Measurements from ENCODE around the gene XPOT. TPM values are rescaled to one million over a fixed set of nuclear protein-coding genes. Genes with fewer than 3 reads are reported as not detected.
"Not testable (repeated sequence)": the region's sequence is repeated elsewhere in the genome, so short reads cannot be mapped to it uniquely, and the experiment has no call there.

XPOT gene, protein sequence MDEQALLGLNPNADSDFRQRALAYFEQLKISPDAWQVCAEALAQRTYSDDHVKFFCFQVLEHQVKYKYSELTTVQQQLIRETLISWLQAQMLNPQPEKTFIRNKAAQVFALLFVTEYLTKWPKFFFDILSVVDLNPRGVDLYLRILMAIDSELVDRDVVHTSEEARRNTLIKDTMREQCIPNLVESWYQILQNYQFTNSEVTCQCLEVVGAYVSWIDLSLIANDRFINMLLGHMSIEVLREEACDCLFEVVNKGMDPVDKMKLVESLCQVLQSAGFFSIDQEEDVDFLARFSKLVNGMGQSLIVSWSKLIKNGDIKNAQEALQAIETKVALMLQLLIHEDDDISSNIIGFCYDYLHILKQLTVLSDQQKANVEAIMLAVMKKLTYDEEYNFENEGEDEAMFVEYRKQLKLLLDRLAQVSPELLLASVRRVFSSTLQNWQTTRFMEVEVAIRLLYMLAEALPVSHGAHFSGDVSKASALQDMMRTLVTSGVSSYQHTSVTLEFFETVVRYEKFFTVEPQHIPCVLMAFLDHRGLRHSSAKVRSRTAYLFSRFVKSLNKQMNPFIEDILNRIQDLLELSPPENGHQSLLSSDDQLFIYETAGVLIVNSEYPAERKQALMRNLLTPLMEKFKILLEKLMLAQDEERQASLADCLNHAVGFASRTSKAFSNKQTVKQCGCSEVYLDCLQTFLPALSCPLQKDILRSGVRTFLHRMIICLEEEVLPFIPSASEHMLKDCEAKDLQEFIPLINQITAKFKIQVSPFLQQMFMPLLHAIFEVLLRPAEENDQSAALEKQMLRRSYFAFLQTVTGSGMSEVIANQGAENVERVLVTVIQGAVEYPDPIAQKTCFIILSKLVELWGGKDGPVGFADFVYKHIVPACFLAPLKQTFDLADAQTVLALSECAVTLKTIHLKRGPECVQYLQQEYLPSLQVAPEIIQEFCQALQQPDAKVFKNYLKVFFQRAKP
- 10 to 100 TPM; 78.1 to 97.9 (median 84.7) TPM for total RNA-seq (2021; fragmentation: NEBNext Ultra II Directional; extraction: Animal tissue kit (Norgen Biotek cat#: 25700))
- long read RNA-seq, full-length matches to known transcripts: 53 of 80 reads
- long read RNA-seq, partial matches to known transcripts: 23 of 80 reads
- long read RNA-seq, other reads (novel, unspliced or antisense): 4 of 80 reads

GRCh38 chr12:64403707-64404469 is at the start of gene XPOT:
XPOT (plus strand) TSS chr12:64404392; CDS start chr12:64410036, 5,644 bp downstream.
- no peaks in the 10 kb centered on the region; the same call in 1 of the 2 replicates for H3K27me3 Mint-ChIP-seq (ENCODE audit: insufficient read depth)
- H3K27ac Mint-ChIP-seq: peak within 1 kb of the TSS; percentile 99
- TF ChIP-seq, protein P1, sequence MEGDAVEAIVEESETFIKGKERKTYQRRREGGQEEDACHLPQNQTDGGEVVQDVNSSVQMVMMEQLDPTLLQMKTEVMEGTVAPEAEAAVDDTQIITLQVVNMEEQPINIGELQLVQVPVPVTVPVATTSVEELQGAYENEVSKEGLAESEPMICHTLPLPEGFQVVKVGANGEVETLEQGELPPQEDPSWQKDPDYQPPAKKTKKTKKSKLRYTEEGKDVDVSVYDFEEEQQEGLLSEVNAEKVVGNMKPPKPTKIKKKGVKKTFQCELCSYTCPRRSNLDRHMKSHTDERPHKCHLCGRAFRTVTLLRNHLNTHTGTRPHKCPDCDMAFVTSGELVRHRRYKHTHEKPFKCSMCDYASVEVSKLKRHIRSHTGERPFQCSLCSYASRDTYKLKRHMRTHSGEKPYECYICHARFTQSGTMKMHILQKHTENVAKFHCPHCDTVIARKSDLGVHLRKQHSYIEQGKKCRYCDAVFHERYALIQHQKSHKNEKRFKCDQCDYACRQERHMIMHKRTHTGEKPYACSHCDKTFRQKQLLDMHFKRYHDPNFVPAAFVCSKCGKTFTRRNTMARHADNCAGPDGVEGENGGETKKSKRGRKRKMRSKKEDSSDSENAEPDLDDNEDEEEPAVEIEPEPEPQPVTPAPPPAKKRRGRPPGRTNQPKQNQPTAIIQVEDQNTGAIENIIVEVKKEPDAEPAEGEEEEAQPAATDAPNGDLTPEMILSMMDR (IDR thresholded peaks at IDR 0.05): no peak
- peaks cover 41% of the 10 kb centered on the region for H3K4me1 Mint-ChIP-seq (ENCODE audit: low read depth)
- peak within 1 kb of the TSS; percentile 98 for H3K4me3 Mint-ChIP-seq
- H3K9me3 Mint-ChIP-seq: no peaks in the 10 kb centered on the region
- H3K36me3 Mint-ChIP-seq (ENCODE audit: low read depth): no peaks in the 10 kb centered on the region; the same call in 1 of the 2 replicates
- peak; percentile 96 for DNase-seq

DNA sequence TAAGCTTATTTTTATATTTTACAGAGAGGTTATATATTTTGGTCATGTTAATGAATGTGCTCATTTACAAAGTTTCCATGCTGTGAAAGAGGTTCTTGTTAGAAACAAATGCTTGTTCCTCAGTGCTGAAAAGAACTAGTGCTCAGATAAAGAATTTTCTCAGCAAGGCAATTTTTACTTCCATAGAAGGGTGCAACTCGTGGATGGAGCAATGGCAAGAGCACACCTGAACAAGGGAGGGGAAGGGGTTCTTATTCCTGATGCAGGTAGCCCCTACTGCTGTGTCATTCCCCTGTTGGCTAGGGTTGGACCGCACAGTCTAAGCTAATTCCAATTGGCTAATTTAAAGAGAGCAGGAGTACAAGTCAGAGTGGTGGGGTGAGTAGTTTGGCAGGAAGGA is 48.0 kb upstream of the XPOT start:
- DNase-seq; H3K27ac Mint-ChIP-seq; H3K36me3 Mint-ChIP-seq (ENCODE audit: low read depth); H3K27me3 Mint-ChIP-seq (ENCODE audit: insufficient read depth); H3K9me3 Mint-ChIP-seq; H3K4me3 Mint-ChIP-seq; H3K4me1 Mint-ChIP-seq (ENCODE audit: low read depth): not testable (repeated sequence)

- not testable (repeated sequence) for H3K27ac Mint-ChIP-seq; H3K9me3 Mint-ChIP-seq; DNase-seq; H3K4me3 Mint-ChIP-seq; H3K36me3 Mint-ChIP-seq (ENCODE audit: low read depth); H3K27me3 Mint-ChIP-seq (ENCODE audit: insufficient read depth); H3K4me1 Mint-ChIP-seq (ENCODE audit: low read depth)
Measured at GRCh38 chr12:64361173-64361572, 43.0 kb upstream of the XPOT start.

GRCh38 chr12:64362721-64363305 is 41.4 kb upstream of the XPOT start:
- Mint-ChIP-seq H3K9me3 (no peaks in the 10 kb centered on the region), H3K4me1 (ENCODE audit: low read depth) (no peaks in the 10 kb centered on the region), H3K27ac (no peak overlapping the region), H3K36me3 (ENCODE audit: low read depth) (no peaks in the 10 kb centered on the region), H3K4me3 (no peak overlapping the region), H3K27me3 (ENCODE audit: insufficient read depth) (peaks cover 1% of the 10 kb centered on the region)
- TF ChIP-seq, protein P1 (IDR thresholded peaks at IDR 0.05): no peak
- DNase-seq: no peak

DNA sequence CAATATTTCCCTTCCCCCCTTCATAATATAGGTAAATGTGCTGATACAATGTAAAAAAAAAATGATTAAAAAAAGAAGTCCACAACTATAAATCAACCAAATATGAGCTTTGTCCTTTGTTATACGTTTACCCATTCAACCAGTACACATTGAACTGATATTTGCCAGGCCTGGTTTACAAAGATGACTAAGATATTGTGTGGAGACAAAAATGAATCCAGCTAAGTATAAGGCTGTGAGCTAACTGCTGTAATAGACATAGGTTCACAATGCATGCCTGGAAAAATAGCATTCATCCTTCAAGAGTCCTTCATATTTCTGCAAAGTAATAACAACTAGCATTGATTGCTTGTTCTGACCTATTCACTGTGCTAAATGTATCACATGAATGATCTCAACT is 20.5 kb upstream of the XPOT start:
- H3K9me3 Mint-ChIP-seq: peaks cover 19% of the 10 kb centered on the region
- H3K4me1 Mint-ChIP-seq (ENCODE audit: low read depth): peaks cover 28% of the 10 kb centered on the region
- TF ChIP-seq, protein P1 (IDR thresholded peaks at IDR 0.05): no peak
- H3K27ac Mint-ChIP-seq: no peak overlapping the region
- DNase-seq: no peak
- peaks cover 2% of the 10 kb centered on the region; the same call in 1 of the 2 replicates for H3K27me3 Mint-ChIP-seq (ENCODE audit: insufficient read depth)
- H3K4me3 Mint-ChIP-seq: no peak overlapping the region
- peaks cover 16% of the 10 kb centered on the region for H3K36me3 Mint-ChIP-seq (ENCODE audit: low read depth)
